ENCODE measurements around the gene CEACAM6. TPM values are rescaled to one million over a fixed set of nuclear protein-coding genes. Genes with fewer than 3 reads are reported as not detected.
"Not testable (repeated sequence)": the region's sequence is repeated elsewhere in the genome, so short reads cannot be mapped to it uniquely, and the experiment has no call there.

CEACAM6 gene
- 100 to 1,000 TPM in 3 of 4 donors, 10 to 100 TPM in 1; 70.8 to 288 (median 176) TPM for total RNA-seq

- 31 to 42% methylated on average over 2 to 3 of the region's 3 CpGs for WGBS, 2 donors
- Histone ChIP-seq H3K27ac (peak within 1 kb of the TSS; percentile 36 to 78 (median 54)), H3K36me3 (no peaks in the 10 kb centered on the region), H3K4me3 (peak within 1 kb of the TSS in 3 of 4 donors; percentile 31 to 34 (median 34)), H3K27me3 (peaks cover 0 to 30% (median 0%) of the 10 kb centered on the region in 4 donors), H3K9me3 (no peaks in the 10 kb centered on the region), H3K4me1 (peaks cover 0 to 64% (median 0%) of the 10 kb centered on the region in 3 donors)
- intact Hi-C loops (cut with DNase I) = no loop called here
- no peak for DNase-seq
- TF ChIP-seq CTCF (IDR thresholded peaks at IDR 0.05) (no peak), POLR2A (IDR thresholded peaks at IDR 0.05) (no peak)
Observed at GRCh38 chr19:41755328-41755913, at the start of gene CEACAM6. Gene CEACAM6, plus strand, starts transcription at chr19:41755530. Its CDS starts 109 bp downstream, at chr19:41755639.

GRCh38 chr19:41706741-41707501, 48.4 kb upstream of the CEACAM6 start:
- Histone ChIP-seq H3K36me3 (no peaks in the 10 kb centered on the region), H3K27me3 (peaks cover 0 to 75% (median 0%) of the 10 kb centered on the region in 4 donors), H3K4me1 (peaks cover 0 to 8% (median 0%) of the 10 kb centered on the region in 3 donors), H3K9me3 (no peaks in the 10 kb centered on the region), H3K4me3 (peak overlapping the region; percentile 5 to 63 (median 33)), H3K27ac (peak overlapping the region; percentile 28 to 68 (median 60))
- intact Hi-C loops (cut with DNase I) = no loop called here
- no peak for DNase-seq
- TF ChIP-seq CTCF (IDR thresholded peaks at IDR 0.05) = peak; percentile 62 to 98 (median 90)
- TF ChIP-seq POLR2A (IDR thresholded peaks at IDR 0.05) = no peak
- 17% methylated on average over 4 to 8 of the region's 26 CpGs for WGBS, 2 donors

- WGBS, 2 donors = 17 to 40% methylated on average over 1 of the region's 5 CpGs
- Histone ChIP-seq H3K36me3 (no peaks in the 10 kb centered on the region), H3K4me1 (peaks cover 0 to 8% (median 0%) of the 10 kb centered on the region in 3 donors), H3K27ac (peak overlapping the region in 1 of 4 donors; percentile 54), H3K4me3 (peak overlapping the region in 1 of 4 donors; percentile 41), H3K27me3 (peaks cover 0 to 78% (median 0%) of the 10 kb centered on the region in 4 donors), H3K9me3 (no peaks in the 10 kb centered on the region)
- no peak for DNase-seq
- intact Hi-C loops (cut with DNase I) = no loop called here
- TF ChIP-seq POLR2A (IDR thresholded peaks at IDR 0.05) (no peak), CTCF (IDR thresholded peaks at IDR 0.05) (peak in 1 of 6 experiments; percentile 18)
Observed at GRCh38 chr19:41707502-41707812, 47.9 kb upstream of the CEACAM6 start.

GRCh38 chr19:41707871-41708371, 47.4 kb upstream of the CEACAM6 start:
- Histone ChIP-seq H3K36me3 (no peaks in the 10 kb centered on the region), H3K4me3 (peak overlapping the region in 1 of 4 donors; percentile 38), H3K27me3 (peaks cover 0 to 78% (median 0%) of the 10 kb centered on the region in 4 donors), H3K4me1 (peaks cover 0 to 8% (median 0%) of the 10 kb centered on the region in 3 donors), H3K9me3 (no peaks in the 10 kb centered on the region), H3K27ac (no peak overlapping the region)
- DNase-seq = no peak
- WGBS, 2 donors = 80% methylated on average over 1 of the region's 5 CpGs; no CpG with 5 or more reads in 1 of the 2 donors
- no peak for TF ChIP-seq CTCF (IDR thresholded peaks at IDR 0.05)
- no peak for TF ChIP-seq POLR2A (IDR thresholded peaks at IDR 0.05)
- intact Hi-C loops (cut with DNase I) = no loop called here

GRCh38 chr19:41708481-41708880, 46.8 kb upstream of the CEACAM6 start, which contains the start of gene CEACAM5:
Gene CEACAM5, plus strand, starts transcription at chr19:41708626. Its CDS starts 106 bp downstream, at chr19:41708732.
- Histone ChIP-seq H3K4me3 (peak within 1 kb of the TSS; percentile 19 to 41 (median 32)), H3K27ac (peak within 1 kb of the TSS in 2 of 4 donors; percentile 25 to 48), H3K36me3 (no peaks in the 10 kb centered on the region), H3K4me1 (peaks cover 0 to 8% (median 0%) of the 10 kb centered on the region in 3 donors), H3K9me3 (no peaks in the 10 kb centered on the region), H3K27me3 (peaks cover 0 to 76% (median 0%) of the 10 kb centered on the region in 4 donors)
- WGBS, 2 donors = 32 to 35% methylated on average over 4 of the region's 4 CpGs
- intact Hi-C loops (cut with DNase I) = no loop called here
- no peak for DNase-seq
- TF ChIP-seq POLR2A (IDR thresholded peaks at IDR 0.05) (no peak), CTCF (IDR thresholded peaks at IDR 0.05) (no peak)

- 75 to 83% methylated on average over 6 to 7 of the region's 8 CpGs for WGBS, 2 donors
- peaks cover 0 to 75% (median 0%) of the 10 kb centered on the region in 4 donors for H3K27me3 ChIP-seq
- H3K36me3 ChIP-seq; H3K9me3 ChIP-seq; H3K27ac ChIP-seq; H3K4me1 ChIP-seq; DNase-seq; intact Hi-C loops (cut with DNase I): not testable (repeated sequence)
- peak overlapping the region in 3 of 4 donors; percentile 7 to 38 (median 32) for H3K4me3 ChIP-seq
Observed at GRCh38 chr19:41709516-41709915, 45.8 kb upstream of the CEACAM6 start.
